NCI-H128 (cell line): ENCODE data around the gene SUSD4.

Experiments
- DNase-seq: peaks from one replicate; lab custom pipeline; 2025; ENCODE audit not compliant: unreplicated experiment; lab: John Stamatoyannopoulos, UW

The SUSD4 gene

GRCh38 chr1:223233019-223233409, 131.0 kb downstream of the SUSD4 start:
- DNase-seq: no peak

- no peak for DNase-seq
These were observed 132.4 kb downstream of the SUSD4 start for GRCh38 chr1:223231581-223231980.

- no peak for DNase-seq
These were observed 132.9 kb downstream of the SUSD4 start for GRCh38 chr1:223231011-223231572.

GRCh38 chr1:223230161-223230881, 133.7 kb downstream of the SUSD4 start:
- no peak for DNase-seq

- DNase-seq: no peak
These were observed 134.2 kb downstream of the SUSD4 start for GRCh38 chr1:223229756-223230155.

- DNase-seq: no peak
These were observed 134.9 kb downstream of the SUSD4 start for GRCh38 chr1:223228931-223229528.

GRCh38 chr1:223228201-223228600, 135.8 kb downstream of the SUSD4 start:
- DNase-seq: no peak

GRCh38 chr1:223227486-223228196, 136.3 kb downstream of the SUSD4 start:
- no peak for DNase-seq

- no peak for DNase-seq
These were observed 136.9 kb downstream of the SUSD4 start for GRCh38 chr1:223227031-223227430.

GRCh38 chr1:223226271-223226670, 137.7 kb downstream of the SUSD4 start:
- no peak for DNase-seq

GRCh38 chr1:223225481-223225880, 138.5 kb downstream of the SUSD4 start:
- no peak for DNase-seq

GRCh38 chr1:223225061-223225460, 138.9 kb downstream of the SUSD4 start:
- no peak for DNase-seq

- DNase-seq: no peak
These were observed 139.5 kb downstream of the SUSD4 start for GRCh38 chr1:223224465-223224864.

GRCh38 chr1:223223091-223223995, 140.6 kb downstream of the SUSD4 start:
- DNase-seq: no peak

GRCh38 chr1:223222377-223222776, 141.6 kb downstream of the SUSD4 start:
- DNase-seq: no peak

- DNase-seq: no peak
These were observed 142.3 kb downstream of the SUSD4 start for GRCh38 chr1:223221686-223222085.

GRCh38 chr1:223219846-223220610, 143.9 kb downstream of the SUSD4 start:
- DNase-seq: no peak

- DNase-seq: no peak
These were observed 144.7 kb downstream of the SUSD4 start for GRCh38 chr1:223219318-223219635.

GRCh38 chr1:223217781-223218180, 146.2 kb downstream of the SUSD4 start:
- no peak for DNase-seq

- no peak for DNase-seq
These were observed 147.3 kb downstream of the SUSD4 start for GRCh38 chr1:223216531-223217205.
